IMR-90 (cell line): ENCODE data around the gene GJB3. TPM values are rescaled to one million over a fixed set of nuclear protein-coding genes. Genes with fewer than 3 reads are reported as not detected.

ENCODE experiments used
- ATAC-seq: fragments of 200-7000 bp; cut with Tn5 transposase; 2 replicates; pipeline ENCODE4 v1.9.1; 2020; ENCODE audit warnings: low read depth, mild to moderate bottlenecking, moderate library complexity
- BruUV-seq: library from RNA; stranded (reverse); fragments of 400-500 nt; replicated peaks from 2 replicates; lab custom pipeline; 2021; lab: Mats Ljungman, UMichigan
- CTCF ChIA-PET: fragments of 300-600 bp; formaldehyde crosslinking; extraction: SDS; loops from one replicate; lab custom pipeline; 2021; ENCODE audit warnings: antibody characterized with exemption; lab: Yijun Ruan, JAX
- POLR2A ChIA-PET: fragments of 300-600 bp; sonication (Branson Sonifier 250); formaldehyde crosslinking; loops from one replicate; lab custom pipeline; 2022; ENCODE audit warnings: antibody characterized with exemption; ENCODE audit not compliant: unreplicated experiment; lab: Charles Lee
- DNase-seq: peaks from one replicate; pipeline ENCODE4 v3.0.0; 2013
- H2AFZ ChIP-seq: replicated peaks from 2 replicates; pipeline ENCODE3; 2013; ENCODE audit warnings: low read length, mild to moderate bottlenecking; ENCODE audit not compliant: poor library complexity
- H2AK5ac ChIP-seq: 2 replicates; pipeline ENCODE4 v1.6.1; 2013; ENCODE audit warnings: low read depth, low read length, inconsistent platforms
- H2AK9ac ChIP-seq: replicated peaks from 2 replicates; pipeline ENCODE3; 2013; ENCODE audit warnings: mild to moderate bottlenecking, low read depth, low read length, moderate library complexity; ENCODE audit not compliant: poor library complexity
- H2BK120ac ChIP-seq: 2 replicates; pipeline ENCODE4 v1.6.1; 2013; ENCODE audit warnings: low read depth, low read length, inconsistent platforms
- H2BK15ac ChIP-seq: 3 replicates; pipeline ENCODE4 v1.6.1; 2013; ENCODE audit warnings: low read depth, low read length, inconsistent platforms
- H2BK20ac ChIP-seq: 2 replicates; pipeline ENCODE4 v1.6.1; 2013; ENCODE audit warnings: low read depth, mild to moderate bottlenecking, inconsistent platforms, low read length, moderate library complexity
- H2BK5ac ChIP-seq: 2 replicates; pipeline ENCODE4 v1.6.1; 2013; ENCODE audit warnings: mild to moderate bottlenecking, low read depth, low read length, inconsistent platforms; ENCODE audit not compliant: poor library complexity, severe bottlenecking
- H3K14ac ChIP-seq: replicated peaks from 2 replicates; pipeline ENCODE4 v1.6.1; 2013; ENCODE audit warnings: low read depth, low read length, inconsistent platforms
- H3K18ac ChIP-seq: 2 replicates; pipeline ENCODE4 v1.6.1; 2013; ENCODE audit warnings: low read depth, low read length, control low read depth
- H3K23ac ChIP-seq: 2 replicates; pipeline ENCODE4 v1.6.1; 2013; ENCODE audit warnings: low read depth, low read length, inconsistent platforms
- H3K27ac ChIP-seq: 2 replicates; pipeline ENCODE4 v1.5.1; 2013; ENCODE audit warnings: mild to moderate bottlenecking, control low read depth, low read length; ENCODE audit not compliant: insufficient read depth
- H3K27me3 ChIP-seq: 2 replicates; pipeline ENCODE4 v1.6.1; 2013; ENCODE audit warnings: low read length; ENCODE audit not compliant: control insufficient read depth, insufficient read depth
- H3K36me3 ChIP-seq: 2 replicates; pipeline ENCODE4 v1.6.1; 2013; ENCODE audit warnings: low read length, mixed read lengths; ENCODE audit not compliant: control insufficient read depth, insufficient read depth
- H3K4ac ChIP-seq: 2 replicates; pipeline ENCODE4 v1.6.1; 2013; ENCODE audit warnings: low read depth, low read length, inconsistent platforms
- H3K4me1 ChIP-seq: 2 replicates; pipeline ENCODE4 v1.6.1; 2013; ENCODE audit warnings: low read length, mixed read lengths; ENCODE audit not compliant: control insufficient read depth, insufficient read depth
- H3K4me2 ChIP-seq: 2 replicates; pipeline ENCODE4 v1.6.1; 2013; ENCODE audit warnings: low read depth, mild to moderate bottlenecking, control low read depth, low read length, moderate library complexity
- H3K4me3 ChIP-seq: 2 replicates; pipeline ENCODE4 v1.5.1; 2013; ENCODE audit warnings: low read depth, mild to moderate bottlenecking, control low read depth, low read length, moderate library complexity; ENCODE audit not compliant: insufficient read depth
- H3K56ac ChIP-seq: 2 replicates; pipeline ENCODE4 v1.6.1; 2013; ENCODE audit warnings: low read length, inconsistent platforms; ENCODE audit not compliant: insufficient read depth; ENCODE audit errors: extremely low read depth
- H3K79me1 ChIP-seq, 2 experiments: 2 replicates each; pipeline ENCODE4 v1.6.1; 2013; ENCODE audit warnings: low read length in 2 of 2, inconsistent platforms in 1 of 2, low read depth in 1 of 2
- H3K9ac ChIP-seq: 2 replicates; pipeline ENCODE4 v1.6.1; 2013; ENCODE audit warnings: low read depth, low read length, control low read depth
- H3K9me1 ChIP-seq: 2 replicates; pipeline ENCODE4 v1.6.1; 2013; ENCODE audit warnings: low read length, inconsistent platforms; ENCODE audit not compliant: insufficient read depth
- H3K9me3 ChIP-seq: 2 replicates; pipeline ENCODE4 v1.6.1; 2013; ENCODE audit warnings: low read length; ENCODE audit not compliant: control insufficient read depth, insufficient read depth
- H4K20me1 ChIP-seq: 2 replicates; pipeline ENCODE4 v1.6.1; 2013; ENCODE audit warnings: low read length, inconsistent platforms; ENCODE audit not compliant: insufficient read depth
- H4K5ac ChIP-seq: 2 replicates; pipeline ENCODE4 v1.6.1; 2013; ENCODE audit warnings: mild to moderate bottlenecking, low read depth, low read length, control low read depth
- H4K8ac ChIP-seq, 2 experiments: 2 replicates each; pipeline ENCODE4 v1.6.1; 2013; ENCODE audit warnings: low read depth in 2 of 2, low read length in 2 of 2, control low read depth in 1 of 2, inconsistent platforms in 1 of 2
- H4K91ac ChIP-seq: 2 replicates; pipeline ENCODE4 v1.6.1; 2013; ENCODE audit warnings: low read depth, low read length, inconsistent platforms; ENCODE audit not compliant: insufficient read depth
- CEBPB ChIP-seq: IDR thresholded peaks from 2 replicates; pipeline ENCODE4 v1.6.1; 2012; ENCODE audit warnings: low read depth, low read length, improper control_type of control experiment
- FOS ChIP-seq: fragments of 150-350 bp; IDR thresholded peaks from 2 replicates; pipeline ENCODE4 v1.6.1; 2016; ENCODE audit warnings: low read depth, low read length
- MAFK ChIP-seq: IDR thresholded peaks from 2 replicates; pipeline ENCODE4 v1.6.1; 2012; ENCODE audit warnings: low read depth, low read length, improper control_type of control experiment
- NFE2L2 ChIP-seq: fragments of 150-350 bp; IDR thresholded peaks from 2 replicates; pipeline ENCODE4 v1.6.1; 2016; ENCODE audit warnings: low read depth, mild to moderate bottlenecking, low read length
- SMC3 ChIP-seq: fragments of 150-350 bp; IDR thresholded peaks from 2 replicates; pipeline ENCODE4 v1.6.1; 2016; ENCODE audit warnings: low read depth, mild to moderate bottlenecking, antibody characterized with exemption, low read length, moderate library complexity
- WGBS, 2 experiments: methylation state at CpG; one replicate each; pipeline versions ENCODE4 v1.1.5 to v1.1.7; 2013; ENCODE audit warnings: missing lambda C conversion rate in 2 of 2; ENCODE audit not compliant: insufficient read length in 1 of 2; ENCODE audit errors: extremely low coverage in 2 of 2; 5-methylcytosine and 5-hydroxymethylcytosine counted together
- dilution Hi-C: fragments of 300-500 bp; cut with HindIII; formaldehyde crosslinking; loops from one replicate; pipeline ENCODE4 v1.14.3; 2018; ENCODE audit warnings: low sequenced_read_pairs; ENCODE audit not compliant: unreplicated experiment
- in situ Hi-C: fragments of 300-500 bp; cut with MboI; formaldehyde crosslinking; loops from 3 replicates; pipeline ENCODE4 v1.14.3; 2019; ENCODE audit warnings: low sequenced_read_pairs, inconsistent platforms, mixed read lengths
- intact Hi-C: fragments of 100-400 bp; cut with micrococcal nuclease; formaldehyde crosslinking; loops from 2 replicates; pipeline ENCODE4 v1.10.0; 2022
- polyA plus RNA-seq, 3 experiments: library from polyadenylated mRNA; depleted of rRNA; stranded (reverse); fragments of >200 nt; gene quantifications; 2 replicates each; pipeline ENCODE4 v1.2.3, GENCODE V29; 2012; ENCODE audit warnings: low replicate concordance in 1 of 3
- total RNA-seq: library from RNA; depleted of rRNA; stranded (reverse); fragments of >200 nt; gene quantifications from 2 replicates; pipeline ENCODE4 v1.2.3, GENCODE V29; 2012
- TF ChIP-seq, protein P1 (sequence below): fragments of 150-350 bp; IDR thresholded peaks from 2 replicates; pipeline ENCODE4 v1.6.1; 2016; ENCODE audit warnings: low read depth, mild to moderate bottlenecking, low read length, moderate library complexity, borderline replicate concordance
- TF ChIP-seq, protein P2 (sequence below): fragments of 150-350 bp; IDR thresholded peaks from 2 replicates; pipeline ENCODE4 v1.6.1; 2017; ENCODE audit warnings: mild to moderate bottlenecking, antibody characterized with exemption, low read length, low read depth

Gene GJB3
- total and polyA plus RNA-seq, 2 of the 4 experiments (the other 2 are of a cell fraction) = not detected

DNA sequence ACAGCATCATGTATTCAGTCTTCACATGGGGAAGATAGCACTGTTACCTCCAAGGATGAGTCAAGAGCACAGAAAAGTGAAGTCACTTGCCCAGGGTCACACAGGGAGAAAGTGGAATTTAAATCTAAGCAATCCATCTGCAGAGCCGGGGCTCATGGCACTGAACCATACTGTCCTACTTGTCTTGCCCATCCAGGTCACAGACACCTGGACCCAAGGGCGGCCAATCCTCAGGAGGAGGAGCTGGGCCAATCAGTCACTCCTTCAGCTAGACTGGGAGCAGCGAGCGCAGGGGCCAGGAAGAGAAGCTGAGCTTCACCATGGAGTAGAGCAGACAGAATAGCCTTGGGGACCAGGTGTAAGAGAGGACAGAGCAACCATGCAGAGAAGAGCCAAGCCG, 35.3 kb upstream of the GJB3 start:
- Histone ChIP-seq H3K9me3 (no peaks in the 10 kb centered on the region), H3K4me2 (no peak overlapping the region), H2BK120ac (no peak overlapping the region), H3K36me3 (no peaks in the 10 kb centered on the region), H2BK15ac (no peak overlapping the region), H3K9ac (no peak overlapping the region), H3K27me3 (peaks cover 2% of the 10 kb centered on the region; the same call in 1 of the 2 replicates), H4K5ac (no peak overlapping the region), H3K27ac (no peak overlapping the region), H2AK5ac (no peak overlapping the region), H3K9me1 (no peaks in the 10 kb centered on the region), H4K91ac (no peak overlapping the region), H3K4ac (no peak overlapping the region), H2BK20ac (no peak overlapping the region), H4K20me1 (no peaks in the 10 kb centered on the region), H4K8ac (no peak overlapping the region), H2AK9ac (no peak overlapping the region), H3K79me1 (no peaks in the 10 kb centered on the region), H2BK5ac (no peak overlapping the region), H3K14ac (no peak overlapping the region), H3K4me3 (no peak overlapping the region), H3K23ac (no peak overlapping the region), H2AFZ (no peak overlapping the region), H3K56ac (no peak overlapping the region), H3K4me1 (no peaks in the 10 kb centered on the region), H3K18ac (no peak overlapping the region)
- DNase-seq (no peak), ATAC-seq (no peak)
- intact Hi-C loops (no loop called here), dilution Hi-C loops (no loop called here), in situ Hi-C loops (loop anchor here (10.0 kb wide), 1 partner anchor 1111 kb away; no protein-coding TSS in a partner anchor)
- POLR2A ChIA-PET = no interaction called here
- WGBS, 2 experiments = 56% methylated on average over 3 of the region's 5 CpGs; no CpG with 5 or more reads in 1 of the 2 experiments
- TF ChIP-seq SMC3 = no peak
- no peak for TF ChIP-seq NFE2L2
- TF ChIP-seq MAFK = no peak
- no peak for TF ChIP-seq CEBPB
- no peak for TF ChIP-seq FOS
- TF ChIP-seq, protein P1, sequence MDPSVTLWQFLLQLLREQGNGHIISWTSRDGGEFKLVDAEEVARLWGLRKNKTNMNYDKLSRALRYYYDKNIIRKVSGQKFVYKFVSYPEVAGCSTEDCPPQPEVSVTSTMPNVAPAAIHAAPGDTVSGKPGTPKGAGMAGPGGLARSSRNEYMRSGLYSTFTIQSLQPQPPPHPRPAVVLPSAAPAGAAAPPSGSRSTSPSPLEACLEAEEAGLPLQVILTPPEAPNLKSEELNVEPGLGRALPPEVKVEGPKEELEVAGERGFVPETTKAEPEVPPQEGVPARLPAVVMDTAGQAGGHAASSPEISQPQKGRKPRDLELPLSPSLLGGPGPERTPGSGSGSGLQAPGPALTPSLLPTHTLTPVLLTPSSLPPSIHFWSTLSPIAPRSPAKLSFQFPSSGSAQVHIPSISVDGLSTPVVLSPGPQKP = no peak
- TF ChIP-seq, protein P2, sequence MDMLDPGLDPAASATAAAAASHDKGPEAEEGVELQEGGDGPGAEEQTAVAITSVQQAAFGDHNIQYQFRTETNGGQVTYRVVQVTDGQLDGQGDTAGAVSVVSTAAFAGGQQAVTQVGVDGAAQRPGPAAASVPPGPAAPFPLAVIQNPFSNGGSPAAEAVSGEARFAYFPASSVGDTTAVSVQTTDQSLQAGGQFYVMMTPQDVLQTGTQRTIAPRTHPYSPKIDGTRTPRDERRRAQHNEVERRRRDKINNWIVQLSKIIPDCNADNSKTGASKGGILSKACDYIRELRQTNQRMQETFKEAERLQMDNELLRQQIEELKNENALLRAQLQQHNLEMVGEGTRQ = no peak
- CTCF ChIA-PET = no interaction called here
- no TSS peak for BruUV-seq
